ENCODE measurements around the gene MLH3.

GRCh38 chr14:75095690-75096089, 44.4 kb upstream of the MLH3 start:
- no peak for TF ChIP-seq TAF1 (IDR thresholded peaks at IDR 0.05; ENCODE audit: borderline replicate concordance, insufficient read depth, low read length)
- TF ChIP-seq POLR2AphosphoS5 (IDR thresholded peaks at IDR 0.05; ENCODE audit: low read depth, low read length), result no peak
- TF ChIP-seq REST (IDR thresholded peaks at IDR 0.05; ENCODE audit: insufficient read depth in 1 of 2, low read depth in 2 of 2, low read length in 2 of 2), result no peak
